H9 (cell line): ENCODE results near the gene CCND2. TPM values are rescaled to one million over a fixed set of nuclear protein-coding genes. Genes with fewer than 3 reads are reported as not detected.

Experiments
- DNase-seq: peaks from one replicate; pipeline ENCODE4 v3.0.0-alpha.2; 2017
- H2AFZ ChIP-seq: one replicate; pipeline ENCODE4 v1.6.1; 2013; ENCODE audit warnings: mild to moderate bottlenecking, low read length, control low read depth, moderate library complexity
- H2AK5ac ChIP-seq: 2 replicates; pipeline ENCODE4 v1.6.1; 2013; ENCODE audit warnings: low read length, control low read depth, mixed read lengths; ENCODE audit not compliant: insufficient read length
- H2BK120ac ChIP-seq: one replicate; pipeline ENCODE4 v1.6.1; 2013; ENCODE audit warnings: low read depth, mild to moderate bottlenecking, low read length, control low read depth, inconsistent platforms; ENCODE audit not compliant: poor library complexity, severe bottlenecking
- H2BK12ac ChIP-seq: 2 replicates; pipeline ENCODE4 v1.6.1; 2013; ENCODE audit warnings: low read length, control low read depth, mixed read lengths, low read depth; ENCODE audit not compliant: insufficient read length
- H2BK15ac ChIP-seq: 2 replicates; pipeline ENCODE4 v1.6.1; 2013; ENCODE audit warnings: low read depth, low read length, control low read depth
- H2BK20ac ChIP-seq: one replicate; pipeline ENCODE4 v1.6.1; 2013; ENCODE audit warnings: low read depth, mild to moderate bottlenecking, low read length, control low read depth, inconsistent platforms; ENCODE audit not compliant: poor library complexity, severe bottlenecking
- H2BK5ac ChIP-seq: 2 replicates; pipeline ENCODE4 v1.6.1; 2013; ENCODE audit warnings: low read length, control low read depth, mixed read lengths; ENCODE audit not compliant: insufficient read length
- H3K14ac ChIP-seq: 2 replicates; pipeline ENCODE4 v1.6.1; 2013; ENCODE audit warnings: low read length, control low read depth; ENCODE audit not compliant: insufficient read depth
- H3K18ac ChIP-seq: 2 replicates; pipeline ENCODE4 v1.6.1; 2013; ENCODE audit warnings: low read depth, mild to moderate bottlenecking, mixed read lengths, low read length, control low read depth; ENCODE audit not compliant: insufficient read length
- H3K23ac ChIP-seq: 2 replicates; pipeline ENCODE4 v1.6.1; 2013; ENCODE audit warnings: low read length, control low read depth, mixed read lengths, low read depth; ENCODE audit not compliant: insufficient read length
- H3K23me2 ChIP-seq: 2 replicates; pipeline ENCODE4 v1.6.1; 2013; ENCODE audit warnings: low read depth, mild to moderate bottlenecking, mixed read lengths, low read length, control low read depth; ENCODE audit not compliant: insufficient read length, poor library complexity, severe bottlenecking
- H3K27ac ChIP-seq: 2 replicates; pipeline ENCODE4 v1.5.1; 2013; ENCODE audit warnings: low read length, control low read depth, mixed read lengths, low read depth; ENCODE audit not compliant: insufficient read length
- H3K27me3 ChIP-seq: 2 replicates; pipeline ENCODE4 v1.6.1; 2013; ENCODE audit warnings: low read length, control low read depth, inconsistent platforms; ENCODE audit not compliant: insufficient read depth
- H3K4ac ChIP-seq: 2 replicates; pipeline ENCODE4 v1.6.1; 2013; ENCODE audit warnings: low read depth, mild to moderate bottlenecking, control low read depth, inconsistent platforms, low read length, moderate library complexity
- H3K4me1 ChIP-seq: 2 replicates; pipeline ENCODE4 v1.6.1; 2013; ENCODE audit warnings: low read length, control low read depth, inconsistent platforms; ENCODE audit not compliant: insufficient read depth
- H3K4me2 ChIP-seq: 2 replicates; pipeline ENCODE4 v1.6.1; 2013; ENCODE audit warnings: low read length, control low read depth, mixed read lengths; ENCODE audit not compliant: insufficient read length, insufficient read depth
- H3K56ac ChIP-seq: 2 replicates; pipeline ENCODE4 v1.6.1; 2013; ENCODE audit warnings: low read depth, mild to moderate bottlenecking, mixed read lengths, low read length, control low read depth; ENCODE audit not compliant: insufficient read length
- H3K79me1 ChIP-seq: 2 replicates; pipeline ENCODE4 v1.6.1; 2013; ENCODE audit warnings: low read depth, mild to moderate bottlenecking, moderate library complexity, low read length, control low read depth, inconsistent platforms; ENCODE audit not compliant: insufficient read depth, poor library complexity, severe bottlenecking
- H3K79me2 ChIP-seq: 2 replicates; pipeline ENCODE4 v1.6.1; 2013; ENCODE audit warnings: low read length, control low read depth, inconsistent platforms; ENCODE audit not compliant: insufficient read depth
- H3K9ac ChIP-seq: 2 replicates; pipeline ENCODE4 v1.6.1; 2013; ENCODE audit warnings: low read length, control low read depth, mixed read lengths; ENCODE audit not compliant: insufficient read length; ENCODE audit errors: extremely low read depth
- H3K9me3 ChIP-seq: one replicate; pipeline ENCODE4 v1.6.1; 2013; ENCODE audit warnings: low read depth, low read length, inconsistent platforms; ENCODE audit not compliant: control insufficient read depth
- H3T11ph ChIP-seq: one replicate; pipeline ENCODE4 v1.6.1; 2013; ENCODE audit warnings: mild to moderate bottlenecking, low read length, control low read depth, inconsistent platforms
- H4K20me1 ChIP-seq: one replicate; pipeline ENCODE4 v1.6.1; 2013; ENCODE audit not compliant: control insufficient read depth, insufficient read length, insufficient read depth
- H4K5ac ChIP-seq: 2 replicates; pipeline ENCODE4 v1.6.1; 2013; ENCODE audit warnings: low read depth, mild to moderate bottlenecking, mixed read lengths, low read length, control low read depth; ENCODE audit not compliant: insufficient read length
- H4K8ac ChIP-seq: replicated peaks from 2 replicates; pipeline ENCODE4 v1.6.1; 2013; ENCODE audit warnings: low read length, control low read depth, mixed read lengths, low read depth; ENCODE audit not compliant: insufficient read length
- H4K91ac ChIP-seq: 2 replicates; pipeline ENCODE4 v1.6.1; 2013; ENCODE audit warnings: low read depth, mild to moderate bottlenecking, moderate library complexity, mixed read lengths, low read length, control low read depth; ENCODE audit not compliant: insufficient read length
- H3K27ac Mint-ChIP-seq, 3 experiments: 2 replicates in 2 of 3; 3 replicates in 1 of 3; pipeline ENCODE4 v1.8.0; 2020 to 2021; ENCODE audit warnings: mixed read lengths in 3 of 3, mild to moderate bottlenecking in 1 of 3, moderate library complexity in 1 of 3
- H3K27me3 Mint-ChIP-seq: 2 replicates; pipeline ENCODE4 v1.8.0; 2021; ENCODE audit warnings: low read depth, mild to moderate bottlenecking, moderate library complexity, mixed read lengths
- H3K36me3 Mint-ChIP-seq, 3 experiments: 2 replicates in 2 of 3; 3 replicates in 1 of 3; pipeline ENCODE4 v1.8.0; 2020 to 2021; ENCODE audit warnings: low read depth in 3 of 3, mixed read lengths in 3 of 3; ENCODE audit not compliant: insufficient read depth in 1 of 3
- H3K4me1 Mint-ChIP-seq, 2 experiments: 2 replicates each; pipeline ENCODE4 v1.8.0; 2020; ENCODE audit warnings: mixed read lengths in 2 of 2
- H3K4me3 Mint-ChIP-seq, 2 experiments: 2 replicates in 1 of 2; 3 replicates in 1 of 2; pipeline ENCODE4 v1.8.0; 2020 to 2021; ENCODE audit warnings: mild to moderate bottlenecking in 2 of 2, mixed read lengths in 2 of 2, moderate library complexity in 1 of 2
- H3K9me3 Mint-ChIP-seq, 2 experiments: 2 replicates in 1 of 2; 3 replicates in 1 of 2; pipeline ENCODE4 v1.8.0; 2020; ENCODE audit warnings: mild to moderate bottlenecking in 2 of 2, mixed read lengths in 2 of 2, moderate library complexity in 1 of 2
- CTCF ChIP-seq: fragments of 200-600 bp; sonication (generic); conservative IDR thresholded peaks from 3 replicates; pipeline ENCODE4 v1.8.0; 2021; ENCODE audit warnings: antibody characterized with exemption, mild to moderate bottlenecking
- WGBS: extraction: QIAGEN DNeasy Blood & Tissue Kit; methylation state at CpG from one replicate; pipeline ENCODE4 v1.1.7; 2013; ENCODE audit warnings: missing lambda C conversion rate, low lambda C conversion rate, mixed read lengths; ENCODE audit not compliant: insufficient read length; ENCODE audit errors: extremely low coverage; 5-methylcytosine and 5-hydroxymethylcytosine counted together
- total RNA-seq: library from RNA; stranded (reverse); gene quantifications from 2 replicates; pipeline ENCODE4 v1.2.1, GENCODE V29; 2021

Gene CCND2
- total RNA-seq, 1 experiment from 2014 or later: 104 TPM

GRCh38 chr12:4280351-4281163 is 7.0 kb downstream of the CCND2 start:
- no peak overlapping the region for H3K18ac ChIP-seq
- Mint-ChIP-seq H3K9me3 (no peaks in the 10 kb centered on the region; a peak in 1 of 5 replicates), H3K27ac (peak overlapping the region in 2 of 3 experiments; percentile 78 to 85; a peak in 5 of 7 replicates), H3K4me3 (no peak overlapping the region), H3K4me1 (peaks cover 35 to 44% of the 10 kb centered on the region in 2 experiments), H3K36me3 (peaks cover 86 to 95% (median 93%) of the 10 kb centered on the region in 3 experiments), H3K27me3 (peaks cover 5% of the 10 kb centered on the region)
- no peak overlapping the region for H3T11ph ChIP-seq
- H3K79me2 ChIP-seq: peaks cover 12% of the 10 kb centered on the region
- no peak overlapping the region for H3K4ac ChIP-seq
- no peak overlapping the region for H3K23ac ChIP-seq
- peaks cover 7% of the 10 kb centered on the region for H3K23me2 ChIP-seq
- H2BK5ac ChIP-seq: no peak overlapping the region
- H4K5ac ChIP-seq: no peak overlapping the region
- no peaks in the 10 kb centered on the region for H3K27me3 ChIP-seq
- H3K14ac ChIP-seq: no peak overlapping the region
- H2AK5ac ChIP-seq: no peak overlapping the region
- no peak overlapping the region for H3K27ac ChIP-seq
- TF ChIP-seq CTCF: no peak
- no peak overlapping the region for H2BK20ac ChIP-seq
- no peak overlapping the region for H4K8ac ChIP-seq
- peaks cover 9% of the 10 kb centered on the region for H3K4me1 ChIP-seq
- no peak overlapping the region for H3K9ac ChIP-seq
- peaks cover 2% of the 10 kb centered on the region for H3K79me1 ChIP-seq
- H3K4me2 ChIP-seq: no peak overlapping the region
- H2AFZ ChIP-seq: no peak overlapping the region
- WGBS: no CpG with 5 or more reads among the region's 15 CpGs
- no peaks in the 10 kb centered on the region for H3K9me3 ChIP-seq
- no peak overlapping the region for H2BK120ac ChIP-seq
- no peak overlapping the region for H2BK12ac ChIP-seq
- H2BK15ac ChIP-seq: no peak overlapping the region
- DNase-seq: no peak
- H4K20me1 ChIP-seq: peaks cover 2% of the 10 kb centered on the region
- H3K56ac ChIP-seq: no peak overlapping the region
- H4K91ac ChIP-seq: no peak overlapping the region
